GM11168 (cell line): ENCODE measurements around the gene ABHD17A.
"Not testable (repeated sequence)": the region's sequence is repeated elsewhere in the genome, so short reads cannot be mapped to it uniquely, and the experiment has no call there.

ENCODE experiments used
- in situ Hi-C: fragments of 300-500 bp; cut with MboI; formaldehyde crosslinking; loops from one replicate; pipeline ENCODE4 v1.12.0; 2022; ENCODE audit warnings: low sequenced_read_pairs; ENCODE audit not compliant: unreplicated experiment

ABHD17A gene

GRCh38 chr19:1882786-1883692 lies 2.3 kb downstream of the ABHD17A start:
- in situ Hi-C loops = no loop called here

DNA sequence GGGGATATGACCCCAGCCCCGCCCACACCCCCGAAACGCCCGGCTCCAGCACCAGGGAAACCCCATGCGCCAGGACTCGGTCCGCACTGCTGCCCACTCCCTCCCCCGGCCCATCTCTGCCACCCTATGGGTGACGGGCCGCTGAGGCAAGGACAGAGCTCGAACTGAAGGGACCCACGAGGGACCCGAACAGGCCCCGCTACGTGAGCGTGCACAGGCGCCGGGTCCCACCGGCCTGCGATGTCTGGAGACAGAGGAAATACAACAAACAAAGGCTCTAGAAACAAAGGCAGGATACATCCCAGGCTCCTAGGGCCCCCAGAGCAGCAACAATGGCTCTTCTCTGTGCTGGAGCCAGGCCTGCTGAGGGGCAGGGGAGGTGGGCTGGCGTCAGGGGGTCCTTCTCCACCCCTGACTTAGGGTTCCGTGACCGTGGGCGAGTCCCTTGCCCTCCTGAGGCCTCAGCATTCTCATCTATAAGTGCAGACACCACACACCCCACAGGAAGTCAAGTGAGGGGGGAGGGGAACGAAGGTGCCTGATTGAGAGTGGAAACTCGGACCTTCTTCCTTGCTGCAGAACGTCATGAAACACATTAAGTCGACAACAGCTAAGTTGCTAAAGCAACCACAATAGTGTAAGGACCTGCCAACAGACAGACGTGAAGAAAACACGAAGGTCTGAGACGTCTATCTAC lies 3.1 kb downstream of the ABHD17A start:
- in situ Hi-C loops = no loop called here

GRCh38 chr19:1881393-1882088 lies 3.8 kb downstream of the ABHD17A start:
- in situ Hi-C loops = not testable (repeated sequence)

GRCh38 chr19:1880611-1881392 lies 4.5 kb downstream of the ABHD17A start:
- in situ Hi-C loops = no loop called here

DNA sequence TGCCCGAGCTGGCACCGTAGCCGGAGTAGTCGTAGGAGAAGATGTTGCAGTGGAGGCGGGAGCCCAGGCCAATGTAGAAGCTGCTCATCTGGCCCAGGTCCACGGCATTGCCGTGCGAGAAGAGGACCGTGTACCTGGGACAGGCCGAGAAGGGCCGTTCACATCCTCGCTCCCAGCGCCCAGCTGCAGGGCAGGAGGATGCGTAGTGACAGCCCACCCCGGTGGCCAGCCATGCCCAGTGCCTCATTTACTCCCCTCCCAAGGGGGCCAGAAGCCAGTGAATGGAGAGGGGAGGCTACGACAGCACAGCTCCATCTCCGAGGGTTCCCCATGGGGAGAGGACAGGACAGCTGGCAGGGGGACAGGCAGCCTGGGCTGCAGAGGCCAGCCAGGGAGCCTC lies 5.3 kb downstream of the ABHD17A start:
- in situ Hi-C loops = not testable (repeated sequence)

- in situ Hi-C loops = not testable (repeated sequence)
Measured at GRCh38 chr19:1878583-1878982, 6.7 kb downstream of the ABHD17A start.

DNA sequence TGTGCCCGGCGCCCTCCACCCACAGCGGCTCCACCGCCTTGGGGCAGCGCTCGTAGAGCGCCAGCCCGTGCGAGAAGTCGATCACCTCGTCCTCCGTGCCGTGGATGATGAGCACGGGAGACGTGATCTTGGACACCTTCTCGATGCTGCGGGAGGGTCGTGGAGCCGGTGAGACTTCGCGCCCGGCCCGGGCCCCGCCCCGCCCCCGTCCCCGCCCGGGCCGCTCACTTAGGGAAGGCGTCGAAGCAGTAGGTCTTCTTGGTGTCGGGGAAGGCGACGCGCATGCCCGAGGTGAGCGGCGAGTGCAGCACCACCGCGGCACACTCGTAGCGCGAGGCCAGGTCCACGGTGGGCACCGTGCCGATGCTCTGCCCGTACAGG lies 8.0 kb downstream of the ABHD17A start:
- in situ Hi-C loops = not testable (repeated sequence)

- in situ Hi-C loops = not testable (repeated sequence)
Measured at GRCh38 chr19:1876496-1877279, 8.6 kb downstream of the ABHD17A start.

GRCh38 chr19:1875646-1876495 lies 9.4 kb downstream of the ABHD17A start:
- in situ Hi-C loops = no loop called here

DNA sequence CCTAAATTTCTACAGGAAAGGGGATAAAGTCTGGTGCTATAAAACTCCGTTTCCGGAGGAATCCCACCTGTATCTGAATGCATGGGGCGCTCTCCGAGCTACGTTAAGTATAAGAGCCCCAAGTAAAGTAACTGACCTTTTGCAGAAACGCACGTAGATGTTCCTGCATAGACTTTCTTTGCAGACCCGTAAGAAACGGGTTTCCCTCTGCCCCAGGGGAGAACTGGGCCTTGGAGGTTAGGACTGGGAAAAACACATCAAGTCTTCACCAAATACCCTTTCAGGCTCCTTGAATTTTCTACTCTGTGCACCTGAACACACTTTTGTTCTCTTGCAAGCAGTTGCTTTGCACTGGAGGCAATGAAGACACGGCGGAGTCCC lies 10.0 kb downstream of the ABHD17A start:
- in situ Hi-C loops = not testable (repeated sequence)

- in situ Hi-C loops = no loop called here
Measured at GRCh38 chr19:1874554-1875185, 10.6 kb downstream of the ABHD17A start.

DNA sequence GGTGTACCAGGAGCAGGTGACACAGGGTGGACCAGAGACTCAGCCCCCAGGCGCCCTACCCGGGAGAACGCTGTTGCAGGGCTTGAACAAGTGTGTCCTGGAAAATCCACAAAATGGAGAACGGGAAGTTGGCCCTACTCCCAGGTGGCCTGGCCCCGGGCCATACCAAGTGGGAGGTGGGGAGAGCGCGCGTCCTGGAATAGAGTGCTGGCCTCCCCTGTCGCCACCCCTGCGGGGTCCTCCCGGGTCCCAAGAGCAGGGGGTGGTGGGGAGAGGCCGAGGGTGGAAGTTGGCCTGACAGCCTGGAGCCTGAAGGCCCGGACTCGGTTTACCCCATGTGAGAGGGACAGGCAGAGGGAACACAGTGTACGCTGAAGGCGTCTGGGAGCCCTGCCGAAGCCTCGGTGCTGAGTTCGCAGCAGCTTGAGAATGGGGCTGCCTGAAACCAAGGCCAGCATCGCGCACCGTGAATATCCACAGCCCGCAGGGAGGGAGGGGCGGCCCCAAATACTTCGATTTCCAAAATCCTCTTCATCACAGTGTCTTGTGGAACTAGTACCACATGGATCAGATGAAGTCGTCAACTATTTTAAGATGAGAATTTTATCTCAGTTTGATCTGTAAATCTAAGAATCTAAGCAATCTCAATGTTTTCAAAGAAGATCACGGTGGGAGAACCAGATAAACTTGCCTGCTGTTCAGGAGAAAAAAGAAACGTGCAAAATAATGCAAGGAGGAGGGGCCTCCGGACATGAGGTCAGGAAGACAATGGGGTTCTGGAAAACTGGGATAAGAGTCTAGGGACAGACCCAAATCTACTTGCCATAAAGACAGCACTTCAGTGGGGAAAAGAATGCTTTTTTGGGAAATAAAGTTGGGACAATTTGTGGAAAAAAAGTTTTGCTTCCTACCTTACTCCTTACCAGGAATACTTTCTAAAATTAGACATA lies 11.5 kb downstream of the ABHD17A start:
- in situ Hi-C loops = no loop called here

- in situ Hi-C loops = no loop called here
Measured at GRCh38 chr19:1872807-1873523, 12.3 kb downstream of the ABHD17A start.

GRCh38 chr19:1871630-1872029 lies 13.7 kb downstream of the ABHD17A start:
- in situ Hi-C loops = no loop called here

- in situ Hi-C loops = no loop called here
Measured at GRCh38 chr19:1871140-1871597, 14.1 kb downstream of the ABHD17A start.

DNA sequence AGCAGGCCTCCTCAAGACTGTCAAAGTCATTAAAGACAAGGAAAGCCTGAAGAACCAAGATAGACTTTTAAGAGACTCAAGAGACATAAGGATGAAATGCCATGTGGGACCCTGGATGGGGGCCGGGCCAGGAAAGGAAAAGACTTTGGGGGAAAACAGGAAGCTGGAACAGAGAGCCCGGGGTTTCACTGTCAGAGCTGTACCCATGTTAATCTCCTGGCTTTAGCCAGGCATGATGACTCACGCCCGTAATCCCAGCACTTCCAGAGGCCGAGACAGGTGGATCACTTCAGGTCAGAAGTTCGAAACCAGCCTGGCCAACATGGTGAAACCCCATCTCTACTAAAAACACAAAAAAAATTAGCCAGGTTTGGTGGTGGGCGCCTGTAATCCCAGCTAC lies 16.3 kb downstream of the ABHD17A start:
- in situ Hi-C loops = no loop called here
